Thoracic aorta (tissue), 2 donors: ENCODE measurements around the gene ROBO1. TPM values are rescaled to one million over a fixed set of nuclear protein-coding genes. Genes with fewer than 3 reads are reported as not detected.

Experiments
- ATAC-seq: fragments of 150-250 bp; one replicate; pipeline ENCODE4 v1.8.0; 2017; ENCODE audit warnings: low read depth; ENCODE audit not compliant: insufficient number of reproducible peaks, low FRiP score
- DNase-seq: peaks from one replicate; pipeline ENCODE4 v3.0.0-alpha.2; 2020; ENCODE audit warnings: low spot score
- H3K27ac ChIP-seq, 2 donors: fragments of 200-600 bp; sonication (generic); 1 replicate in 1 of 2; 2 replicates in 1 of 2; pipeline ENCODE4 v1.5.1; 2016; ENCODE audit warnings: mild to moderate bottlenecking in 2 of 2, moderate library complexity in 2 of 2
- H3K27me3 ChIP-seq: fragments of 200-600 bp; sonication (generic); replicated peaks from 2 replicates; pipeline ENCODE4 v1.6.0; 2016; ENCODE audit warnings: mild to moderate bottlenecking; ENCODE audit not compliant: insufficient read depth
- H3K36me3 ChIP-seq: fragments of 200-600 bp; sonication (generic); one replicate; pipeline ENCODE4 v1.5.1; 2016
- H3K4me1 ChIP-seq, 2 donors: fragments of 200-600 bp; sonication (generic); 1 replicate in 1 of 2; 2 replicates in 1 of 2; pipeline versions ENCODE4 v1.5.1 to v1.6.0; 2016; ENCODE audit warnings: low read depth in 2 of 2, mild to moderate bottlenecking in 1 of 2; ENCODE audit not compliant: control insufficient read depth in 1 of 2
- H3K4me3 ChIP-seq: fragments of 200-600 bp; sonication (generic); 2 replicates; pipeline ENCODE4 v1.5.1; 2016; ENCODE audit warnings: mild to moderate bottlenecking
- H3K9me3 ChIP-seq: fragments of 200-600 bp; sonication (generic); 2 replicates; pipeline ENCODE4 v1.5.1; 2016
- total RNA-seq, 2 donors: library from RNA; depleted of rRNA; stranded (reverse); fragments of >200 nt; gene quantifications; one replicate each; pipeline versions ENCODE4 v1.1.0 to v1.2.3, GENCODE V29; 2016
- TF ChIP-seq, protein P1 (sequence below): fragments of 200-600 bp; sonication (generic); IDR thresholded peaks from one replicate; pipeline ENCODE4 v1.5.1; 2019; ENCODE audit warnings: antibody characterized with exemption

The ROBO1 gene
- total RNA-seq, 2 donors from 2014 or later: 13.3 to 24.4 TPM

DNA sequence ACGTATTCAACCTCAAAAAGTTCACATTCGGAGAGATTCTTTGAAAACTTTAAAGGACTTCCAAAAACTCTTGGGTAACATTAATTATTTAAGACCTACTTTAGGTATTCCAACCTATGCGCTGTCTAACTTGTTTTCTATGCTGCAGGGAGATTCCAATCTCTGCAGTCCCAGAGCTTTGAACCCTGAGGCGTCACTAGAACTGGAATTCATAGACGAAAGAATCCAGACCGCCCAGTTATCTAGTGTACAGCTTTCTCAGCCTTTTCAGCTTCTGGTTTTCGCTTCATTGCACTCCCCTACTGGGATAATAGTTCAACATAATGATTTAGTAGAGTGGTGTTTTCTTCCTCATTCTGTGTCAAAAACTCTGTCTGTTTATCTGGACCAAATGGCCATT is 711.3 kb downstream of the ROBO1 start:
- no peak overlapping the region for H3K27ac ChIP-seq
- no peak overlapping the region for H3K4me3 ChIP-seq
- no peak for DNase-seq
- TF ChIP-seq, protein P1, sequence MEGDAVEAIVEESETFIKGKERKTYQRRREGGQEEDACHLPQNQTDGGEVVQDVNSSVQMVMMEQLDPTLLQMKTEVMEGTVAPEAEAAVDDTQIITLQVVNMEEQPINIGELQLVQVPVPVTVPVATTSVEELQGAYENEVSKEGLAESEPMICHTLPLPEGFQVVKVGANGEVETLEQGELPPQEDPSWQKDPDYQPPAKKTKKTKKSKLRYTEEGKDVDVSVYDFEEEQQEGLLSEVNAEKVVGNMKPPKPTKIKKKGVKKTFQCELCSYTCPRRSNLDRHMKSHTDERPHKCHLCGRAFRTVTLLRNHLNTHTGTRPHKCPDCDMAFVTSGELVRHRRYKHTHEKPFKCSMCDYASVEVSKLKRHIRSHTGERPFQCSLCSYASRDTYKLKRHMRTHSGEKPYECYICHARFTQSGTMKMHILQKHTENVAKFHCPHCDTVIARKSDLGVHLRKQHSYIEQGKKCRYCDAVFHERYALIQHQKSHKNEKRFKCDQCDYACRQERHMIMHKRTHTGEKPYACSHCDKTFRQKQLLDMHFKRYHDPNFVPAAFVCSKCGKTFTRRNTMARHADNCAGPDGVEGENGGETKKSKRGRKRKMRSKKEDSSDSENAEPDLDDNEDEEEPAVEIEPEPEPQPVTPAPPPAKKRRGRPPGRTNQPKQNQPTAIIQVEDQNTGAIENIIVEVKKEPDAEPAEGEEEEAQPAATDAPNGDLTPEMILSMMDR: no peak
- H3K36me3 ChIP-seq: no peaks in the 10 kb centered on the region
- no peak for ATAC-seq
- peaks cover 12% of the 10 kb centered on the region for H3K9me3 ChIP-seq
- no peaks in the 10 kb centered on the region for H3K4me1 ChIP-seq
- no peaks in the 10 kb centered on the region for H3K27me3 ChIP-seq

DNA sequence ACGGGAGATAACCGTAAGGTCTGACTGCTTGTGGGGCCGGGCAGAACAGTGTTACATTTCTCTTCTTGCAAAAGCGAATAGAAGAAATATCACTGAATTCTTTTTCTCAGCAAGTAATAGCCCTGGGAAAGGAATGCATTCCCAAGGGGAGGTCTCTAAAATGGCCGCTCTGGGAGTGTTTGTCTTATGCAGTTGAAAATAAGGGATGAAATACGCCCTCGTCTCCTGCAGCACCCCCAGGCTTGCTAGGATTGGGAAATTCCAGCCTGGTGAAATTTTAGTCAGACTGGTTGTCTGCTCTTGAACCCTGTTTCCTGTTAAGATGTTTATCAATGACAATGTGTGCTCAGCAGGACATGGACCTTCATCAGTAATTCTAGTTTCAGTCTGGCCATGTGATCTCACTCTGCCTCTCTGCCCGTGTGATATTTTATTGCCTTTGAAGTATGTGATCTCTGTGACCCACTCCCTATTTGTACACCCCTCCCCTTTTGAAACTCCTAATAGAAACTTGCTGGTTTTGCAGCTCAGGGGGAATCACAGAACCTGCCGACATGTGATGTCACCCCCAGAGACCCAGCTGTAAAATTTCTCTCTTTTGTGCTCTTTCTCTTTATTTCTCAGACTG is 715.6 kb downstream of the ROBO1 start:
- no peak overlapping the region for H3K27ac ChIP-seq
- ATAC-seq: no peak
- H3K36me3 ChIP-seq: no peaks in the 10 kb centered on the region
- H3K4me1 ChIP-seq: no peaks in the 10 kb centered on the region
- H3K27me3 ChIP-seq: no peaks in the 10 kb centered on the region
- no peak overlapping the region for H3K4me3 ChIP-seq
- DNase-seq: no peak
- TF ChIP-seq, protein P1: no peak
- peaks cover 14% of the 10 kb centered on the region for H3K9me3 ChIP-seq

DNA sequence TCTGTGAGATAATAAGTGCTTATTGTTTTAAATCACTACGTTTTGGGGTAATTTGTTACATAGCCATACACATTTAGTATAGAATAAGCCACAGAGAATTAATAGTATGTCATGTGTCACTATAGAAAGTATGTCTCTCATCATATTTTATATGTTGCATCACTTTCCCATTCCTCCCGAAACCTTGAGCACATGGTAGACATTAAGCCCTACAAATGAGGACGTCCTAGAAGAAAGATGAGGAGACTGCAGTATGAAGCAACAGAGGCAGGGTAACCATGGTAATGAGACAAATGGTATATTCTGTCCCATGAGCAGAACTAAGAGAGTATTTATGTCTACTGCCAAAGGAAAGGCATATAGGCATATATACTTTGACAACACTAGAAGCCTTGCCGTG is 720.2 kb downstream of the ROBO1 start:
- Histone ChIP-seq H3K9me3 (peaks cover 7% of the 10 kb centered on the region), H3K27ac (no peak overlapping the region), H3K27me3 (no peaks in the 10 kb centered on the region), H3K4me1 (no peaks in the 10 kb centered on the region), H3K36me3 (no peaks in the 10 kb centered on the region), H3K4me3 (no peak overlapping the region)
- TF ChIP-seq, protein P1: no peak
- no peak for DNase-seq
- no peak for ATAC-seq

DNA sequence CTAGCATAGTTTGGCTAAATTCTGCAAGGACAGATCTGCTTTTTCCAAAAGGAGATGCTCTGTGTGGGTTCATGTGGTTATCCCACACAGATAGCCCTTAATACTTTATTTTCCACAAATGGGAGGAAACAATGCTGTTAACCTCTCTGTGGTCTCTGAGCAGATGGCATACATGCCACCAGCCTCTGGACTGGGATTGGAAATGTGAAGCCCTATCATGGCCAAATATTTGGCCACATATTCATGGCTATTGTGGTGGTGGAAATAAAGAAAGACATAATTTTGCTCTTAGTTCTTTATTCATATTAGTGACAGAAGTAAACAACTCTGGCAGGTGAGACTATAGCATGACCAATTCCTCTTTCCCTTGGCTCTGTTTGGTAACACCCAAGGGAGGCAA is 726.2 kb downstream of the ROBO1 start:
- TF ChIP-seq, protein P1: no peak
- no peak for DNase-seq
- ATAC-seq: no peak
- Histone ChIP-seq H3K36me3 (no peaks in the 10 kb centered on the region), H3K9me3 (no peaks in the 10 kb centered on the region), H3K4me1 (no peaks in the 10 kb centered on the region), H3K27ac (no peak overlapping the region), H3K4me3 (no peak overlapping the region), H3K27me3 (no peaks in the 10 kb centered on the region)

DNA sequence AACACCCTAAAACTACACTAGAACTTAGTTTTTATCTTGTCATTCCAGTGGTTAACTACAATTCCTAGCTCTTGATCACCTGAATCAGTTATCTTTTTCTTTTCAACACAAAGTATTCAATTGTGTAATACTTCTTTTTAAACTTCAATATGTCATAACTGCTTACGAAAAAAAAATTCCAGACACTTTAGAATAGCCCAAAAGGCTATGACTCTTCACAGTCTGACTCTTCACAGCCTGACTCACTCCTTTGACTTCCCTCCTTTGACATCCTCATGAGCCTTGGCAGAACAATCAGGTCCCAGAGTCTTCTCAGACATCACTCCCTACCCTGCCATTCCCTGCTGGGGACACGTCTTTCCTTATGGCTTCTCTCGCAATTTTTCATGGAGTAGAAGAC is 727.1 kb downstream of the ROBO1 start:
- Histone ChIP-seq H3K4me1 (no peaks in the 10 kb centered on the region), H3K9me3 (no peaks in the 10 kb centered on the region), H3K36me3 (no peaks in the 10 kb centered on the region), H3K27ac (no peak overlapping the region), H3K4me3 (no peak overlapping the region), H3K27me3 (no peaks in the 10 kb centered on the region)
- TF ChIP-seq, protein P1: no peak
- no peak for DNase-seq
- ATAC-seq: no peak
